HG03378 (cell line): ENCODE data around the gene MTAP.
"Not testable (repeated sequence)": the region's sequence is repeated elsewhere in the genome, so short reads cannot be mapped to it uniquely, and the experiment has no call there.

Experiments used
- ATAC-seq: cut with Tn5 transposase; IDR thresholded peaks from one replicate; pipeline ENCODE4 v1.9.1; 2021; ENCODE audit warnings: mild to moderate bottlenecking, moderate library complexity; ENCODE audit not compliant: unreplicated experiment

MTAP gene

GRCh38 chr9:21904776-21905175 lies 102.3 kb downstream of the MTAP start:
- ATAC-seq = no peak

- no peak for ATAC-seq
These were observed 103.8 kb downstream of the MTAP start for GRCh38 chr9:21906213-21906612.

- ATAC-seq = no peak
These were observed 104.4 kb downstream of the MTAP start for GRCh38 chr9:21906881-21907280.

- ATAC-seq = peak; percentile 87
These were observed 117.2 kb downstream of the MTAP start for GRCh38 chr9:21919377-21920362.

GRCh38 chr9:21923694-21924093 lies 121.3 kb downstream of the MTAP start:
- ATAC-seq = no peak

- no peak for ATAC-seq
These were observed 125.3 kb downstream of the MTAP start for GRCh38 chr9:21927752-21928151.

- ATAC-seq = no peak
These were observed 129.0 kb downstream of the MTAP start for GRCh38 chr9:21931428-21931827.

- no peak for ATAC-seq
These were observed 130.8 kb downstream of the MTAP start for GRCh38 chr9:21933281-21933680.

GRCh38 chr9:21933865-21934264 lies 131.4 kb downstream of the MTAP start:
- no peak for ATAC-seq

GRCh38 chr9:21935631-21936030 lies 133.2 kb downstream of the MTAP start:
- no peak for ATAC-seq

- no peak for ATAC-seq
These were observed 133.7 kb downstream of the MTAP start for GRCh38 chr9:21936161-21936560.

- no peak for ATAC-seq
These were observed 139.0 kb downstream of the MTAP start for GRCh38 chr9:21941337-21941995.

GRCh38 chr9:21943464-21943863 lies 141.0 kb downstream of the MTAP start:
- no peak for ATAC-seq

- no peak for ATAC-seq
These were observed 143.2 kb downstream of the MTAP start for GRCh38 chr9:21945606-21946005.

- no peak for ATAC-seq
These were observed 156.4 kb downstream of the MTAP start for GRCh38 chr9:21958833-21959232.

GRCh38 chr9:21959268-21959667 lies 156.8 kb downstream of the MTAP start:
- not testable (repeated sequence) for ATAC-seq

- no peak for ATAC-seq
These were observed 159.1 kb downstream of the MTAP start for GRCh38 chr9:21961569-21961968.

GRCh38 chr9:21964925-21965385 lies 162.5 kb downstream of the MTAP start:
- peak; percentile 81 for ATAC-seq

- peak; percentile 56 for ATAC-seq
These were observed 163.0 kb downstream of the MTAP start for GRCh38 chr9:21965401-21965951.

- no peak for ATAC-seq
These were observed 163.9 kb downstream of the MTAP start for GRCh38 chr9:21966140-21966851.

- ATAC-seq = no peak
These were observed 164.7 kb downstream of the MTAP start for GRCh38 chr9:21967169-21967568.
